ENCODE data around the gene CLPSL1.

Gene CLPSL1

DNA sequence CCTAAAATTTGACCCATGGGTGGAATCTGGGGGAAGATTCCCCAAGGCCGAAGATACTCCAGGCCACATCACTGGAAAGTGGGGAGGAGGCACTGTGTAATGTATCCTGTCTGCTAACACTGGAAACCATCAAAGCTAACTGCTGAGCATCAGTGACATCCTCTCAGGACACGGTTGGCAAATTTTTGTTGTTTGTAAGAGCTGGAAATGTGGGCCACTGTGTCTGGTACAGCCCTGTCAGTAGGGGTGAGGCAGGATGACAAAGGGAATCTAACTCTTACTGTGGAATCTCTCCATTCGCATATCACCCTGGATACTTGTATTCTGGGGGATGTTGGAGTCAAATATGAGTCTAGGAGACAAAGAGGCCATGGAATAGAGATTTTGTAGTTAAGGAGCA is 21.4 kb upstream of the CLPSL1 start:
- no peak for DNase-seq (ENCODE audit: low read depth)

GRCh38 chr6:35765739-35766138 is 15.1 kb upstream of the CLPSL1 start:
- DNase-seq (ENCODE audit: low read depth): no peak

DNA sequence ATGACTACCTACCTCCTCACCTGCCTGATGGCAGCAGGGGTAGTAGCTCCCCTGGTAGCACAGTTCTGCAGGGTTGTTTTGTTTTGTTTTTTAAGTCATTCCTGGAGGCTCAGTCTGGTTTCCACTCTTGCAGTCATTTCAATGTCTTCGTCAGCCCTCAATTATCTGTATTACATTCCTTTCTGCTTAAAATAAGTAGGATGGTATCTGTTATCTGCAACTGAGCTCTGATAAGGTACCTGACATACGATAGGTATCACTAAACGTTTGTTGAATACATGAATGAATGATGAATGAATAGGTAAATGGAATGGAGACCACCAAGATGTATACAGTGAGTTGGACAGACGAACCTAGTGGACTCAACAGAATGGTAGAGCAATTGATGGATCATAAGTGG is 11.6 kb upstream of the CLPSL1 start:
- no peak for DNase-seq (ENCODE audit: low read depth)

GRCh38 chr6:35771343-35771627 is 9.5 kb upstream of the CLPSL1 start:
- no peak for DNase-seq (ENCODE audit: low read depth)

GRCh38 chr6:35774116-35774794 is 6.6 kb upstream of the CLPSL1 start:
- no peak for DNase-seq (ENCODE audit: low read depth)

- no peak for DNase-seq (ENCODE audit: low read depth)
Observed at GRCh38 chr6:35775031-35775430, 5.8 kb upstream of the CLPSL1 start.

GRCh38 chr6:35776364-35777215 is 4.2 kb upstream of the CLPSL1 start, which contains the start of gene CLPSL2:
Gene CLPSL2, plus strand, starts transcription at chr6:35776598. Its CDS starts 21 bp downstream, at chr6:35776619.
- no peak for DNase-seq (ENCODE audit: low read depth)

DNA sequence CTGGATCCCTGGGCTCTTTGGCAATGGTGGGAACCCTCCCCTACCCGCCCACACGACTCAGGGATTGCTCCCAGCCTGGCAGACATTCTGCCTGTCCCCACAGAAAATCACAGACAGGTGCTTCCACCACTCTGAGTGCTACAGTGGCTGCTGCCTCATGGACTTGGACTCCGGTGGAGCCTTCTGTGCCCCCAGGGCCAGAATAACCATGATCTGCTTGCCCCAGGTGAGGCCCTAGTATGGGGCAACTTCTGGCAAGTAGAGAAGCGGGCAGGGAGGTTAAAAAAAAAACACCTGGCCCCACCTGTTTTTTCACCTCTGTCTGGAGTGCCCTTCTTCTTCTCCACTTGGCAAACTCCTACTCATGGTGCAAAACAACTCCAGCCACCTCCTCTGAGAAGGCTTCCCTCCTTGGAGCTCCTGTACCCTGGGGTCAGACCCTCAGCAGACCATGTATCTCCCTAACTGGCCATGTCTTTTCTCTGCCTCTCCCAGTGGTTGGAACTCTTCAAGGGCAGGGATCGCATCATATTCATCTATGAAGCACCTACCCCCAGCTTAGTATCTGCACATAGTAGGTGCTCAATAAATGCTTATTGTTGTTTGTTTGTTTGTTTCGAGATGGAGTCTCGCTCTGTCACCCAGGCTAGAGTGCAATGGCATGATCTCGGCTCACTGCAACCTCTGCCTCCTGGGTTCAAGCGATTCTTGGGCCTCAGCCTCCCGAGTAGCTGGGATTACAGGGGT is 3.3 kb upstream of the CLPSL1 start:
- no peak for DNase-seq (ENCODE audit: low read depth)

- DNase-seq (ENCODE audit: low read depth): no peak
Observed at GRCh38 chr6:35778437-35778836, 2.4 kb upstream of the CLPSL1 start.

GRCh38 chr6:35781290-35781689 is 471 bp downstream of the CLPSL1 start:
- no peak for DNase-seq (ENCODE audit: low read depth)

- DNase-seq (ENCODE audit: low read depth): no peak
Observed at GRCh38 chr6:35782424-35782823, 1.6 kb downstream of the CLPSL1 start.

DNA sequence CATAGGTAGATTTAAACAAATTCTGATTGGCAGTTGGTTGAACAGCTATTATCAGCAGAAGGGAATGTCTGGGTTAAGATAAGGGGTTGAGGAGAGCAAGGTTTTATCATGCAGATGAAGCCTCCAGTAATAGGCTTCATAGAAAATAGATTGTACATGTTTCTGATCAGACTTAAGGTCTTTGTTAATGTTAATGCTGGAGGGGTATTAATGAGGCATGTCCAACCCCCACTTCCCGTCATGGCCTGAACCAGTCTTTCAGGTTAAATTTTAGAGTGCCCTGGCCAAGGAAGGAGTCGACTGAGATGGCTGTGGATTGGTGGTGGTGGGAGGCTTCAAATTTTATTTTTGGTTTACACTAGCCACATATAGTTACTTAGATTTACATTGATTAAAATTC is 3.4 kb downstream of the CLPSL1 start:
- no peak for DNase-seq (ENCODE audit: low read depth)

DNA sequence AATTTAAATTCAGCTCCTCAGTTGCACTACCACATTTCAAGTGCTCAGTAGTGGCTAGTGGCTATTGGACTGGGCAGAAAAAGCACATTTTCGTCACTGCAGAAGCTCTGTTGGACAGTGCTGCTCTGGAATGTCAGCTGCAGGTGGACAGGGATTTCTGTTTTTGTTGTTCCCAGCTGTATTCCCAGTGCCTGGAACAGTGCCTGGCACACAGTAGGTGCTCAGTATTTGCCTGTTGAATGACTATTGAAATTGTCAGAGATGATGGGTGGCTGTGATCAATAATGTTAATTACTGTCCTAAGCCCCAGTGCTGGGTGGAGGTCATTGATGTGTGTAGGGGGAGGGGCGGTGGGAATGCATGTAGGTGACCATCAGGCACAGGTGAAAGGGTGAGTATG is 5.5 kb downstream of the CLPSL1 start:
- DNase-seq (ENCODE audit: low read depth): no peak

- DNase-seq (ENCODE audit: low read depth): no peak
Observed at GRCh38 chr6:35786810-35787209, 6.0 kb downstream of the CLPSL1 start.

DNA sequence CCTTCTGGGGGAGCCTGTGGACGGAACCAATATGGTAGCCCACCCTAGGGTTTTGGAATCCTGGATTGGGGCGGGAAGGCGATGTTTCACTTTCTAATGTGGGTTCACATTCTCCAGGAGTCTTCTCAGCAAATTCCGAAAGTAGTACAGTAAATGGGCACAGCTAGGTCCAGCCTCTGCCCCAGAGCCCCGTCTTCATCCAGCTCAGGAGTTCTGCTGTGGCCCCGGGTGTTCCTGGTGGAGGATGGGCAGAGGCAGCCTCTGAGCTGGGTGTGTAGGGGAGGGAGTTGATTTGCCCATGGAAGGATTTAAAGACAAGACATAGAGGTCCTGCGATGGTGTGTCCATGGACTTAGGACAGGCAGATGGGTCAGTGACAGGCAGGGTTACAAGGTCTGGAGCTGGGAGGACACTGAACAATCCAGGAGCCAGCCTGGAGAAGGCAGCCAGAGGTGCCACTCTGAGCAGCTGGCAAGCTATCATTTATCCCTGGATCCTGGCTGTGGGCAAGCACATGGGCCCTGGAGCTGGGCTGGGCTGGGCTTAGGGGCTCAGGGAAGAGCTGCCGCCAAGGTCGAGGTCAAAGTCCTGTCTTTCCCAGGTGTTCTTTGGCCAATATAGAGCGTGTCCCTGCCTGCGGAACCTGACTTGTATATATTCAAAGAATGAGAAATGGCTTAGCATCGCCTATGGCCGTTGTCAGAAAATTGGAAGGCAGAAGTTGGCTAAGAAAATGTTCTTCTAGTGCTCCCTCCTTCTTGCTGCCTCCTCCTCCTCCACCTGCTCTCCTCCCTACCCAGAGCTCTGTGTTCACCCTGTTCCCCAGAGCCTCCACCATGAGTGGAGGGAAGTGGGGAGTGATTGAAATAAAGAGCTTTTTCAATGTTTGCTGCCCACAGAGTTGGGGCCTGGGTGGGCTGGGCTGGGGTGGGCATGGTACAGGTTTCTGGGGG is 6.7 kb downstream of the CLPSL1 start:
- no peak for DNase-seq (ENCODE audit: low read depth)

GRCh38 chr6:35788423-35788982 is 7.7 kb downstream of the CLPSL1 start:
- no peak for DNase-seq (ENCODE audit: low read depth)

GRCh38 chr6:35790683-35791082 is 9.9 kb downstream of the CLPSL1 start:
- no peak for DNase-seq (ENCODE audit: low read depth)

DNA sequence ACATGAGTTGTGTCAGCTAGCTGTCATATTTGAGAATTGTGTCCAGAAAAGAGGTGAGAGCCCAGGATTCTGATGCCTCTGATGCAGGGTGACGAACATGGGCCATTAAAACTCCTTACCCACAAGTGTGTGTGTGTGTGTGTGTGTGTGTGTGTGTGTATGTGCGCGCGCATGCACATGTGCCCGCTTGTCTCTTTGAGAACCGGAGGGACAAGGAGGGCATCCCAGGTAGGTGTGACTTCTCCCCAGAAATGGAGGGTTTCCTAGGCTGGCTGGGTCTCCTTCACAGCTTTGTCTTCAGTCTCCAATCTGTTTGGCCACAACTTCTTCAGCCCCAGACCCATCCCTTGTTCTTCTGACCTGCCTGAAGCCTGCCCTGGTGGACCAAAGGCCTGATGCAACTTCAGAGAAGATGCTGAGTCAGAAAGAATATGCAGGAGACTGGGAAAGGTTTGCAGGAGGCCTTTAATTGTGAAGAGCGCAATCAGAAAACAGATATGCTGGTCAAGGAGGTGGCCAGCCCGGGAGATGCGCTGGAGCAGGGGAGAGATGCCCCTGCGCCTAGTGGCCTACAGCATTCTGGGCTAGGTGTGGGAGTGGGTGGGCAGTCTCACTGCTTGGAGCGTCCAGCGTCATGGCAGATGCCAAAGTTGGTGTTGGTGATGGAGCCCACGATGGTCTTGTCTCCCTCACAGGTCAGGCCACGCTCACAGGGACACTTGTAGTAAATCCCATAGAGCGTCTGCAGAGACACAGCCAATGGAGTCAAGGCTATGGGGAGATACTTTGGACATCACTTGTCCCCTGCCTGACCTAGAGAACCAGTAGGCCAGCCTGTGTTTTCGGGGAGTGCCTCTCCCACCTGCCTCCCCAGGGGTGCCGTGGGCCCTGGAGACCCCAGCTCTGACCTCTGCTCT is 14.0 kb downstream of the CLPSL1 start:
- no peak for DNase-seq (ENCODE audit: low read depth)

GRCh38 chr6:35795453-35796071 is 14.7 kb downstream of the CLPSL1 start:
- DNase-seq (ENCODE audit: low read depth): no peak

GRCh38 chr6:35796236-35796635 is 15.4 kb downstream of the CLPSL1 start:
- DNase-seq (ENCODE audit: low read depth): no peak

All from iris pigment epithelial cell (primary cell).